HS-5 (cell line): ENCODE results near the gene SHC1.

Experiments
- DNase-seq: peaks from one replicate; pipeline ENCODE4 v3.0.0-alpha.2; 2012; ENCODE audit warnings: low read depth

The SHC1 gene, protein sequence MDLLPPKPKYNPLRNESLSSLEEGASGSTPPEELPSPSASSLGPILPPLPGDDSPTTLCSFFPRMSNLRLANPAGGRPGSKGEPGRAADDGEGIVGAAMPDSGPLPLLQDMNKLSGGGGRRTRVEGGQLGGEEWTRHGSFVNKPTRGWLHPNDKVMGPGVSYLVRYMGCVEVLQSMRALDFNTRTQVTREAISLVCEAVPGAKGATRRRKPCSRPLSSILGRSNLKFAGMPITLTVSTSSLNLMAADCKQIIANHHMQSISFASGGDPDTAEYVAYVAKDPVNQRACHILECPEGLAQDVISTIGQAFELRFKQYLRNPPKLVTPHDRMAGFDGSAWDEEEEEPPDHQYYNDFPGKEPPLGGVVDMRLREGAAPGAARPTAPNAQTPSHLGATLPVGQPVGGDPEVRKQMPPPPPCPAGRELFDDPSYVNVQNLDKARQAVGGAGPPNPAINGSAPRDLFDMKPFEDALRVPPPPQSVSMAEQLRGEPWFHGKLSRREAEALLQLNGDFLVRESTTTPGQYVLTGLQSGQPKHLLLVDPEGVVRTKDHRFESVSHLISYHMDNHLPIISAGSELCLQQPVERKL

DNA sequence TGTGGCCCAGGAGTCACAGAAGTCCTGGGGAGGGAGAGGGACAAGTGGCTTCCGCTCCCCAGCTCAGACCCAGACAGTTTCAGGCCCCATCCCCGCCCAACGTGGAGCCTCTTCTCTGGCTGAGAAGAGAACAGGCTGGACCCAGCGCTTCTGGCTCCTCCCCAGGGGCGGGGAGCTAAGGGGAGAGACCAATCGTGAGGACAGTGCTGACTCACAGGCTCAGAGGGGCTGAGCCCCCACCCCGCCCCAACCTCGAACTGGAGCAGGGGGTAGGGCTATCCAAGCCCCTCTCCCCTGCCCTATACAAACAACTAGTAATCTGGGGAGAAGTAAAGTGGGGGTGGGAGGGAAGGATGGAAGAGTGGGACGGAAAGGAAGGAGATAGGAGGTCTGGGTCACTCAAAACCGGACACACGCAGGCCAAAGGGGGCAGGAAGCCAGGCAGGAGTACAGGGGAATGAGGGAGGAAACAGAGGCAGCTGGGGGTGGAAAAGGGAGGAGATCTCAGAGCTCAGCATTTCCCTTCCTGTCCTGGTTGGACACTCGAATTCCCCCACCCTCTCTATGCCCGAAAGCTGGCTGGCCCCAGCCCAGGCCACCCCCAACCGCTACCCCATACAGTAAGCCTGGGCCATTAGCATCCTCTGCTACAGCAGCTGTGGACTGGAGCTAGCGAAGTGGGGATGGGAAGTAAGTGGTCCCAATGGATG, at the start of gene SHC1:
SHC1 (minus strand) TSS at position 117 of the 710 bp plus-strand sequence. CDS start 221 bp downstream, outside the sequence.
- DNase-seq, result peak; percentile 82

- DNase-seq, result no peak
Observed at GRCh38 chr1:155019377-155020245, 49.1 kb upstream of the SHC1 start.

GRCh38 chr1:155018617-155019348, 48.2 kb upstream of the SHC1 start:
- DNase-seq, result no peak

GRCh38 chr1:155017946-155018316, 47.4 kb upstream of the SHC1 start:
- no peak for DNase-seq

GRCh38 chr1:155017041-155017945, 46.7 kb upstream of the SHC1 start:
- DNase-seq, result peak; percentile 58

- DNase-seq, result no peak
Observed at GRCh38 chr1:155016231-155016831, 45.8 kb upstream of the SHC1 start.

- no peak for DNase-seq
Observed at GRCh38 chr1:155015527-155016230, 45.1 kb upstream of the SHC1 start.

- no peak for DNase-seq
Observed at GRCh38 chr1:155014709-155015508, 44.4 kb upstream of the SHC1 start.

DNA sequence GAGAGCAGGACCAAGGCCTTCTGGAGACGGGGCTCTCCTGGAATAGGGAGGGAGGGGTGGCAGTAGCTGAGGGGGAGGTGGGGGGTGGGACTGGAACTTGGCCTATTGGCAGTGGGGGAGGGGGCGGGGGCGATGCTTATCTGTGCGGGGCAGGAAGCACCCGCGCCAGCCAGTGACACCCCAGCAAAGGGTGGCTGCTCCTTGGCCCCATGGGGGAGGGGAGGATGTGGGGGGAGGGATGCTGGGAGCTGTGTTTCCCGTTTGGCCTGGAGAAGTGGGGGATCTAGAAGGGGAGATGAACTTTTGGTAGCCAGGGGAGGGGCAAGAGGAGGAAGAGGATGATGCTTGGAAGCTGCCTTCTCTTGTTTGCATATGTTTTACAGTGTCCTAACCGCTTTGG, 43.1 kb upstream of the SHC1 start:
- DNase-seq, result no peak

DNA sequence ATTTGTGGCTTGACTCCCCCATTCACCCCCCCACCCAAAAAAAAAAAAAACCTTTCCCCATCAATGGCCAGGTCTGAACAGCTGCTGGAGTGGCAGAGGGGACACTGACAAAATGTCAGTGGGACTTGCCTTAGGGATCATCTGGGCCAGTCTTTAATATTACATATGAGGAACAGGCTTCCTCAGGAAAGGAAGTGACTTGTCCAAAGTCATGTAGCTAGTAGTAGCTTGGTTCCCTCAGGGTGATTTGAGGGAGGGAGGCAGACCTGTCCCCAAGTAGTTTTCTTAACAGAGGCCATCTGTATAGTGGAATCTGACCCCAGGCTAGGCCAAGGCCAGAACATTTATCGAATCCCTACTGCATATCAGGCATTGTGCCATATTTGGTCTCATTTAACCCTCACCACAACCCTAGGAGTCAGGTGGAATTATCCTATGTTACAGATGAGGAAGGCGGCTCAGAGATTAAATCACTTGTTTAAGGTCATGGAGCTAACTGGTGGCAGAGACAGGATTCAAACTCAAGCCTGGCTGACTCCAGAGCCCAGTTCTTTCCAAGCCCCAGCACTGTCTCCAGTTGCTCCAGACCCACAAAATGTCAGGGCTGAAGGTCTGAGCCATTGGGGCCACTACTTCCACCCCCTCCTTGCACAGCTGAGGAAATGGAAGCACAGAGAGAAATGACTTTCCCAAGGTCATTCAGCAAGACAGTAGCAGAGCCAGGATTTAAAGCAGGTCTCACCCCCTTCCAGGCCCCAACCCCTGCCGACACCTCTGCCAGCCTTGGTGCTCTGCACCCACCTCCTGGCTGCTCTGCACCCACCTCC, 42.4 kb upstream of the SHC1 start:
- DNase-seq, result no peak

DNA sequence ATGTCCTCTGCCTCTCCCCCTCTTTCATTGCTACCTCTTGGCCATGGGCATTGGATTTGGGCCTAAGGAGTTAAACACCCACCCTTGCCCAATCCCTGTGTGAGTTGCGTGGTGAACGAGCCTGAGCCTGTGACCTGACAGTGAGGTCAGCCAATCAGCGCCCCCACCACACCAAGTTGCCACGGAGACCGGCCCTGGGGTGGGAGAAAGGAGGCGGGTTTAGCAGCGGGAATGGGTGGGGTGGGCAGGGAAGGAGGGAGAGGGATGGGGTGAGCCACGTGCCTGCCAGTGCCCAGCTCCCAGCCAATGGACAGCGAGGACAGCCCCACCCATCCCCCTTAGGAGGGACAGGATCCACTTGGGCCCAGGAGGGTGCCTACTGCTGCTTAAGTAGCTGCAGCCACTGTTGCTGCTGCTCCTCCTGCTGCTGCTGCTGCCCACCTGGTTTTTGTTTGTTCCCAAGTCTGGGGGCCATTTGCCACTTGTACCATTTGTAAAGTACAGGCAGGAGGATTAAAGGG, 41.5 kb upstream of the SHC1 start:
- no peak for DNase-seq

GRCh38 chr1:155011437-155012025, 41.0 kb upstream of the SHC1 start:
- DNase-seq, result no peak

DNA sequence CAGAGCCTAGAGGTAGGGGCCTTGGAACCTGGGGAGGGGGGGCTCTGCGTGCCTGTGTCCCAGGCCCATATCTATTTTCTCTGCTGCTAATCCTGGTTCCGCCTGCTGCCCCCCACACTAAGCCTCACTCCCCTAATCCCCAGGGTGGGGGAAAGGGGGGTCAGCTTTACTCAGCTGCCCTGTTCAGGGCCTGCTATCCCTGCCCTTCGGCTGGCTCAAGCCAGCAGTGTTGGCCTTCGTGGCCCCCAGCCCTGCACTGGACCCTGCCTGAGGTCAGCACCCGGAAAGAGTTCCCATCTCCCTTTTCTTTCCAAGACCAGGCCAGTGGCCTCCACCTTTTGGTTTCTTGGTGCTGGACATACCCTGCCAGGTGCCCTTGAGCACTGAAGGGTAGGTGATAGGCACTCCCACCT, 40.5 kb upstream of the SHC1 start:
- DNase-seq, result no peak

- no peak for DNase-seq
Observed at GRCh38 chr1:155010211-155010918, 39.8 kb upstream of the SHC1 start.

- no peak for DNase-seq
Observed at GRCh38 chr1:155009742-155010141, 39.2 kb upstream of the SHC1 start.

GRCh38 chr1:155009221-155009711, 38.7 kb upstream of the SHC1 start:
- DNase-seq, result no peak
